NCI-H82 (cell line): ENCODE results near the gene ADAM21.
"Not testable (repeated sequence)": the region's sequence is repeated elsewhere in the genome, so short reads cannot be mapped to it uniquely, and the experiment has no call there.

Experiments
- DNase-seq: peaks from one replicate; lab custom pipeline; 2025; lab: John Stamatoyannopoulos, UW

ADAM21 gene

DNA sequence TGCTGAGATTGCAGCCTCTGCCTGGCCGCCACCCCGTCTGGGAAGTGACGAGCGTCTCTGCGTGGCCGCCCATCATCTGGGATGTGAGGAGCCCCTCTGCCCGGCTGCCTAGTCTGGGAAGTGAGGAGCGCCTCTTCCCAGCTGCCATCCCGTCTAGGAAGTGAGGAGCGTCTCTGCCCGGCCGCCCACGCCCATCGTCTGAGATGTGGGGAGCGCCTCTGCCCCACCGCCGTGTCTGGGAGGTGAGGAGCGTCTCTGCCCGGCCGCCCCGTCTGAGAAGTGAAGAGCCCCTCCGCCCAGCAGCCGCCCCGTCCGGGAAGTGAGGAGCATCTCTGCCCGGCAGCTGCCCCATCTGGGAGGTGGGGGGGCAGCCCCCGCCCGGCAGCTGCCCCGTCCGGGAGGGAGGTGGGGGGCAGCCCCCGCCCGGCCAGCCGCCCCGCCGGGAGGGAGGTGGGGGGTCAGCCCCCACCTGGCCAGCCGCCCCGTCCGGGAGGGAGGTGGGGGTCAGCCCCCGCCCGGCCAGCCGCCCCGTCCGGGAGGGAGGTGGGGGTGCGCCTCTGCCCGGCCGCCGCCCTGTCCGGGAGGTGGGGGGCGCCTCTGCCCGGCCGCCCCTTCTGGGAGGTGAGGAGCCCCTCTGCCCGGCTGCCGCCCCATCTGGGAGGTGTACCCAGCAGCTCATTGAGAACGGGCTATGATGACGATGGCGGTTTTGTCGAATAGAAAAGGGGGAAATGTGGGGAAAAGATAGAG is 25.6 kb downstream of the ADAM21 start:
- DNase-seq, result not testable (repeated sequence)

DNA sequence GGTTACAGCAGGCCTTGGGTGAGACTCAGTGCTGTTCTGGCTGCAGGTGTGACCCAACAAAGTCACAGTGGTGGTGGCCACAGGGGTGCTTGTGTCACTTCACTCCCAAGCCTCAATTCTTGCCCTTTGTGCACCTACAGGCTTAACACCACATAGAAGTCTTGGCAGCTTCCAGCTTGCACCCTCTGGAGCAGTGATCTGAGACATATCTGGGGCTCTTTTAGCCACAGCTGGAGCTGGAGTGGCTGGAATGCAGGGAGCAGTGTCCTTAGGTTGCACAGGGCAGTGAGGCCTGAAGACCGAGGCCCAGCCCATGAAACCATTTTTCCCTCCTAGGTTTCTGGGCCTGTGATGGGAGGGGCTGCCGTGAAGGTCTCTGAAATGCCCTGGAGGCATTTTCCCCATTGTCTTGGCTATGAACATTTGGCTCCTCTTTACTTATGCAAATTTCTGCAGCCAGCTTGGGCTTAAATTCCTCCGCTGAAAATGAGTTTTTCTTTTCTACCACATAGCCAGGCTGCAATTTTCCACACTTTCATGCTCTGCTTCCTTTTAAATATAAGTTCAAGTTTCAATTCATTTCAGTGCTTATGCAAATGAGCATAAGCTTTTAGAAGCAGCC is 37.7 kb downstream of the ADAM21 start:
- DNase-seq, result no peak

DNA sequence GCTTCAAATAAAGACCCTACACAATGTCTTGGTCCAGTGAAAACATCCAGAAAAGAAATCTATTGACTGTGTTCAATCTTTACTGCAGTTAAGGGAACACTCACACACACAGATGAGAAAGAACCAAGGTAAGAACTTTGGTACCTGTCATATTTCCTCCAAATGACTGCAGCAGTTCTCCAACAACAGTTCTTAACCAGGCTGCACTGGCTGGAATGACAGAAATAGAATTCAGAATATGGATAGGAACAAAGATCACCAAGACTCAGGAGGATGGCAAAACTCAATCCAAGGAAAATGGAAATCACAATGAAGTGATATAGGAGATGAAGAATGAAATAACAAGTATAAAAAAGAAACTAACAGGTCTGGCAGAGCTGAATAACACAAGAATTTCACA is 46.2 kb downstream of the ADAM21 start:
- no peak for DNase-seq
